Gastrocnemius medialis (tissue), 4 donors: ENCODE data around the gene TPD52L1. TPM values are rescaled to one million over a fixed set of nuclear protein-coding genes. Genes with fewer than 3 reads are reported as not detected.

Source experiments
- ATAC-seq, 2 donors: fragments of 150-250 bp; one replicate each; pipeline ENCODE4 v1.9.1; 2016
- DNase-seq, 2 donors: peaks; one replicate each; pipeline ENCODE4 v3.0.0-alpha.2; 2019
- H3K27ac ChIP-seq, 4 donors: fragments of 200-600 bp; sonication (generic); 1 replicate in 1 of 4; 2 replicates in 3 of 4; pipeline ENCODE4 v1.5.1; 2016 to 2018; ENCODE audit warnings: mild to moderate bottlenecking in 2 of 4, moderate library complexity in 1 of 4
- H3K27me3 ChIP-seq, 3 donors: fragments of 200-600 bp; sonication (generic) in 2 of 3; 1 replicate in 1 of 3; 2 replicates in 2 of 3; pipeline versions ENCODE4 v1.5.1 to v1.6.0; 2016 to 2019; ENCODE audit warnings: mild to moderate bottlenecking in 1 of 3, moderate library complexity in 1 of 3
- H3K36me3 ChIP-seq, 2 donors: fragments of 200-600 bp; sonication (generic) in 1 of 2; one replicate each; pipeline ENCODE4 v1.5.1; 2017 to 2018
- H3K4me1 ChIP-seq, 2 donors: fragments of 200-600 bp; sonication (generic) in 1 of 2; one replicate each; pipeline ENCODE4 v1.5.1; 2016 to 2017; ENCODE audit warnings: mild to moderate bottlenecking in 2 of 2
- H3K4me3 ChIP-seq, 4 donors: fragments of 200-600 bp; sonication (generic) in 3 of 4; 1 replicate in 1 of 4; 2 replicates in 3 of 4; pipeline ENCODE4 v1.5.1; 2016 to 2019; ENCODE audit warnings: mild to moderate bottlenecking in 2 of 4
- H3K9me3 ChIP-seq, 3 donors: fragments of 200-600 bp; sonication (generic) in 2 of 3; 1 replicate in 1 of 3; 2 replicates in 2 of 3; pipeline ENCODE4 v1.5.1; 2016 to 2019
- POLR2A ChIP-seq, 2 donors: fragments of 450-650 bp; IDR thresholded peaks; one replicate each; pipeline ENCODE4 v1.6.1; 2017; ENCODE audit warnings: antibody characterized with exemption in 2 of 2, mild to moderate bottlenecking in 2 of 2, moderate library complexity in 2 of 2
- in situ Hi-C, 4 donors: fragments of 200-750 bp; cut with MboI; loops; one replicate each; pipeline versions ENCODE4 v1.15.0 to v1.8.0; 2017; ENCODE audit warnings: low sequenced_read_pairs in 4 of 4
- intact Hi-C: fragments of 100-400 bp; cut with DNase I; formaldehyde crosslinking; loops from one replicate; pipeline ENCODE4 v1.15.1; 2023; ENCODE audit warnings: low total_unique reads
- total RNA-seq, 4 donors: library from RNA; depleted of rRNA; stranded (reverse); fragments of >200 nt; gene quantifications; one replicate each; pipeline versions ENCODE4 v1.1.0 to v1.2.3, GENCODE V29; 2016
- TF ChIP-seq, protein P1 (sequence below), 5 experiments: fragments of 450-650 bp in 3 of 5; fragments of 200-600 bp in 2 of 5; sonication (generic) in 2 of 5; IDR thresholded peaks in 4 of 5; conservative IDR thresholded peaks in 1 of 5; 1 replicate in 4 of 5; 2 replicates in 1 of 5; pipeline ENCODE4 v1.5.1; 2016 to 2019; ENCODE audit warnings: antibody characterized with exemption in 5 of 5, mild to moderate bottlenecking in 3 of 5, moderate library complexity in 3 of 5

The TPD52L1 gene
- total RNA-seq, 4 donors from 2014 or later, result 47.6 to 152 (median 123) TPM

DNA sequence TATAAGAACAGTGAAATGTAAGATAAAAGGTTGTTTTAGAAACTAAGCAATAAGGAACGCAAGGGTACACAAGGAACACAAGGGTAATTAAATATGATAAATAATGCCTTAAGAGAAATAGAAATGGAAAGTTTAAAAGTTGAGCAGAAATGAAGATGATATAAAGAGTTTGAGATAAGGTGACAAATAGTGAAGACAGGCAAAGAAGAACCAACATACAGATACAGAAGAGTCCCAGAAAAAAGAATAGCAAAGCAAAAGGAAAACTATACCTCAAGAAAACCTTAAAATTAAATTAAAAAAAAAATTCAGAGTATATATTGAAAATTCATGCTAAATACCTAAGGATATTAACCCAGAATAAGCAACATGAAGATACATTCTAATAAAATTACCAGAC lies 131.8 kb downstream of the TPD52L1 start:
- intact Hi-C loops, result no loop called here

DNA sequence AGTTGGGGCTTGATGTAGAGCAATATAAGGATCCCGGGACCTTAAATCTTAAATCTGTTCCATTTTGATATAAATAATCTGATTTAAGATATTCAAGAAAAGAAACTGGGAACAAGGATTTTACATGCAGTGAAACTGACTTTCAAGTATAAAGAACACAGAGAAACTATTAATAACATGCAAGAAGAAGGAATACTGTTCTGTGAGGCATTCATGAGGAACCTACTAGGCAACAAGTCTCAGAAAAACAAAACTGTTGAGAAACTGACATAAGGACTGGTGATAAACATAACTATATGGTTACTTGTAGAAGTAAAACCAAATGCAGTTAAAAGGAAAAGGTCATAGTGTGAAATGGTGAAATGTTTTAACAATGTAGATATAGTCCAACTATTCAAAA lies 132.4 kb downstream of the TPD52L1 start:
- Histone ChIP-seq H3K4me1 (peaks cover 0 to 4% of the 10 kb centered on the region in 2 donors), H3K27ac (no peak overlapping the region), H3K27me3 (no peaks in the 10 kb centered on the region), H3K36me3 (peaks cover 4 to 32% of the 10 kb centered on the region in 2 donors), H3K9me3 (no peaks in the 10 kb centered on the region), H3K4me3 (no peak overlapping the region)
- no peak for TF ChIP-seq POLR2A (IDR thresholded peaks at IDR 0.05)
- TF ChIP-seq, protein P1, sequence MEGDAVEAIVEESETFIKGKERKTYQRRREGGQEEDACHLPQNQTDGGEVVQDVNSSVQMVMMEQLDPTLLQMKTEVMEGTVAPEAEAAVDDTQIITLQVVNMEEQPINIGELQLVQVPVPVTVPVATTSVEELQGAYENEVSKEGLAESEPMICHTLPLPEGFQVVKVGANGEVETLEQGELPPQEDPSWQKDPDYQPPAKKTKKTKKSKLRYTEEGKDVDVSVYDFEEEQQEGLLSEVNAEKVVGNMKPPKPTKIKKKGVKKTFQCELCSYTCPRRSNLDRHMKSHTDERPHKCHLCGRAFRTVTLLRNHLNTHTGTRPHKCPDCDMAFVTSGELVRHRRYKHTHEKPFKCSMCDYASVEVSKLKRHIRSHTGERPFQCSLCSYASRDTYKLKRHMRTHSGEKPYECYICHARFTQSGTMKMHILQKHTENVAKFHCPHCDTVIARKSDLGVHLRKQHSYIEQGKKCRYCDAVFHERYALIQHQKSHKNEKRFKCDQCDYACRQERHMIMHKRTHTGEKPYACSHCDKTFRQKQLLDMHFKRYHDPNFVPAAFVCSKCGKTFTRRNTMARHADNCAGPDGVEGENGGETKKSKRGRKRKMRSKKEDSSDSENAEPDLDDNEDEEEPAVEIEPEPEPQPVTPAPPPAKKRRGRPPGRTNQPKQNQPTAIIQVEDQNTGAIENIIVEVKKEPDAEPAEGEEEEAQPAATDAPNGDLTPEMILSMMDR (IDR thresholded peaks at IDR 0.05 in 4 of 5, conservative IDR thresholded peaks at IDR 0.05 in 1 of 5), result no peak
- ATAC-seq, result no peak
- in situ Hi-C loops (loop anchor here in 1 of 4 donors (25.0 kb wide), 1 partner anchor 299 kb away; no protein-coding TSS in a partner anchor), intact Hi-C loops (no loop called here)
- no peak for DNase-seq

More for the DNA sequence above, 131.8 kb downstream of the TPD52L1 start:
- Histone ChIP-seq H3K27me3 (no peaks in the 10 kb centered on the region), H3K4me1 (peaks cover 0 to 4% of the 10 kb centered on the region in 2 donors), H3K9me3 (no peaks in the 10 kb centered on the region), H3K4me3 (no peak overlapping the region), H3K36me3 (peaks cover 4 to 38% of the 10 kb centered on the region in 2 donors), H3K27ac (no peak overlapping the region)
- in situ Hi-C loops, result loop anchor here in 1 of 4 donors (25.0 kb wide), 1 partner anchor 298 kb away; no protein-coding TSS in a partner anchor
- TF ChIP-seq, protein P1 (IDR thresholded peaks at IDR 0.05 in 4 of 5, conservative IDR thresholded peaks at IDR 0.05 in 1 of 5), result no peak
- no peak for TF ChIP-seq POLR2A (IDR thresholded peaks at IDR 0.05)
- ATAC-seq (no peak), DNase-seq (no peak)

DNA sequence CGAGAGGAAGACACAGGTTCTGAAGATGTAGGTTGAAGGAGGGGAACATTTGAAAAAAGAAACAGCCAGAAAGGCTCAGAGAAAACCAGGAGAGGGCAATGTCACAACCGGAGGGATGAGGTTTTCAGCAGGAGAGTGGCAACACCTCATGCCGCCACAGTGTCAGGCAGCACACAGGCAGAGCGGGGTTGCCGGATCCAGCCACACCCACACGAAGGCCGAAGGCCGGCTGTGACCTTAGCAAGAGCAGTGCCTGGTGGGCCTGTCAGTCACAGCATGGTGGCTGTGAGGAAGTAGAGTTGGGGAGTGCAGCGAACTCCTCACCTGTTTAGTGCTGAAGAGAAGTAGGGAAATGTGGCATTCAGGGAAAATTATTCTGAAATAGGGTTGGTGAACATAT lies 134.1 kb downstream of the TPD52L1 start:
- TF ChIP-seq, protein P1 (IDR thresholded peaks at IDR 0.05 in 4 of 5, conservative IDR thresholded peaks at IDR 0.05 in 1 of 5), result no peak
- TF ChIP-seq POLR2A (IDR thresholded peaks at IDR 0.05), result no peak
- in situ Hi-C loops, result loop anchor here in 1 of 4 donors (25.0 kb wide), 1 partner anchor 300 kb away; no protein-coding TSS in a partner anchor
- ATAC-seq, result no peak
- Histone ChIP-seq H3K27ac (no peak overlapping the region), H3K4me3 (no peak overlapping the region), H3K4me1 (peaks cover 0 to 4% of the 10 kb centered on the region in 2 donors), H3K9me3 (no peaks in the 10 kb centered on the region), H3K27me3 (no peaks in the 10 kb centered on the region), H3K36me3 (peaks cover 4 to 26% of the 10 kb centered on the region in 2 donors)
- no peak for DNase-seq
- intact Hi-C loops, result no loop called here

DNA sequence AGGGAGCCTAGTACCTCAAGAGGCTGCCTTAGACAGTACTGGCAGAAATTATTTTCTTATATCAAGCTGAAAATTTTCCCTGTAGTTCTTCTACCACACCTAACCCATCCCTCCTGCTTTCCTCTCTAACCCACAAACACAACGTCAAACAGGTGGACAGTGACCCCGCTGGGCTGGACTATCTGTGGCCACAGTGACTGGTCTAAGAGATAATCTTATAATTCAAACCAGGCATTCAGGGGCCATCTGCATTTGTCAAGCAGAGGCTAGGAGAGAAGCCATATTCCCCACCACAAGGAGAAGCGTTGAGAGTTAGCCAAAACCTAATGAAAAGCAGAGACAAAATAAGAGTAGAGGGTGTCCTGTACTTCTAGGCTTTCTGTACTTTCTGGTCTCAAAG lies 140.0 kb downstream of the TPD52L1 start:
- in situ Hi-C loops (loop anchor here in 1 of 4 donors (25.0 kb wide), 1 partner anchor 306 kb away; no protein-coding TSS in a partner anchor), intact Hi-C loops (loop anchor here (5.0 kb wide), 1 partner anchor 61 kb away; no protein-coding TSS in a partner anchor)
- H3K27ac ChIP-seq, result peak overlapping the region in 2 of 4 donors; percentile 11 to 52

More for the DNA sequence above, 140.0 kb downstream of the TPD52L1 start:
- Histone ChIP-seq H3K27me3 (no peaks in the 10 kb centered on the region), H3K36me3 (peaks cover 0 to 23% of the 10 kb centered on the region in 2 donors), H3K9me3 (no peaks in the 10 kb centered on the region), H3K4me3 (no peak overlapping the region), H3K4me1 (peaks cover 30 to 39% of the 10 kb centered on the region in 2 donors)
- no peak for ATAC-seq
- no peak for DNase-seq
- TF ChIP-seq, protein P1 (IDR thresholded peaks at IDR 0.05 in 4 of 5, conservative IDR thresholded peaks at IDR 0.05 in 1 of 5), result no peak
- no peak for TF ChIP-seq POLR2A (IDR thresholded peaks at IDR 0.05)
